ENCODE measurements around the gene BIRC3.

Gene BIRC3

GRCh38 chr11:102314784-102315183, 2.5 kb upstream of the BIRC3 start:
- Histone ChIP-seq H3K27ac (no peak overlapping the region), H3K9me3 (ENCODE audit: low read depth, low read length) (no peaks in the 10 kb centered on the region), H3K36me3 (ENCODE audit: insufficient read depth, low read length) (no peaks in the 10 kb centered on the region), H3K4me3 (no peak overlapping the region), H3K9ac (ENCODE audit: insufficient read length) (no peak overlapping the region)
- TF ChIP-seq FOXP2 (optimal IDR thresholded peaks at IDR 0.05; ENCODE audit: control extremely low read depth, extremely low read length, insufficient read depth) = no peak
- TF ChIP-seq POLR2AphosphoS5 (IDR thresholded peaks at IDR 0.05; ENCODE audit: borderline replicate concordance, low read depth, low read length) = no peak
- TF ChIP-seq EZH2 (IDR thresholded peaks at IDR 0.05) = no peak
- DNase-seq (ENCODE audit: low read depth, low spot score) = no peak

- Histone ChIP-seq H3K4me3 (no peak overlapping the region), H3K36me3 (ENCODE audit: insufficient read depth, low read length) (no peaks in the 10 kb centered on the region), H3K9ac (ENCODE audit: insufficient read length) (no peak overlapping the region), H3K9me3 (ENCODE audit: low read depth, low read length) (no peaks in the 10 kb centered on the region), H3K27ac (no peak overlapping the region)
- TF ChIP-seq FOXP2 (optimal IDR thresholded peaks at IDR 0.05; ENCODE audit: control extremely low read depth, extremely low read length, insufficient read depth) (no peak), EZH2 (IDR thresholded peaks at IDR 0.05) (no peak)
- no peak for DNase-seq (ENCODE audit: low read depth, low spot score)
Measured at GRCh38 chr11:102316346-102316904, 859 bp upstream of the BIRC3 start.

- H3K9me3 ChIP-seq (ENCODE audit: low read depth, low read length) = no peaks in the 10 kb centered on the region
- peak overlapping the region; percentile 74 for H3K4me3 ChIP-seq
- no peak overlapping the region for H3K27ac ChIP-seq
- no peak for TF ChIP-seq POLR2AphosphoS5 (IDR thresholded peaks at IDR 0.05; ENCODE audit: borderline replicate concordance, low read depth, low read length)
- TF ChIP-seq EZH2 (IDR thresholded peaks at IDR 0.05) = no peak
- no peak for TF ChIP-seq FOXP2 (optimal IDR thresholded peaks at IDR 0.05; ENCODE audit: control extremely low read depth, extremely low read length, insufficient read depth)
- no peaks in the 10 kb centered on the region for H3K36me3 ChIP-seq (ENCODE audit: insufficient read depth, low read length)
- H3K9ac ChIP-seq (ENCODE audit: insufficient read length) = no peak overlapping the region
- DNase-seq (ENCODE audit: low read depth, low spot score) = no peak
Measured at GRCh38 chr11:102317768-102318103, 452 bp downstream of the BIRC3 start.

GRCh38 chr11:102318469-102318868, 1.2 kb downstream of the BIRC3 start:
- DNase-seq (ENCODE audit: low read depth, low spot score) = no peak
- no peak overlapping the region for H3K4me3 ChIP-seq
- H3K9ac ChIP-seq (ENCODE audit: insufficient read length) = no peak overlapping the region
- no peak overlapping the region for H3K27ac ChIP-seq
- no peaks in the 10 kb centered on the region for H3K9me3 ChIP-seq (ENCODE audit: low read depth, low read length)
- no peak for TF ChIP-seq EZH2 (IDR thresholded peaks at IDR 0.05)
- no peaks in the 10 kb centered on the region for H3K36me3 ChIP-seq (ENCODE audit: insufficient read depth, low read length)

- no peak for TF ChIP-seq FOXP2 (optimal IDR thresholded peaks at IDR 0.05; ENCODE audit: control extremely low read depth, extremely low read length, insufficient read depth)
- TF ChIP-seq POLR2AphosphoS5 (IDR thresholded peaks at IDR 0.05; ENCODE audit: borderline replicate concordance, low read depth, low read length) = no peak
- TF ChIP-seq EZH2 (IDR thresholded peaks at IDR 0.05) = no peak
- H3K9me3 ChIP-seq (ENCODE audit: low read depth, low read length) = no peaks in the 10 kb centered on the region
- H3K4me3 ChIP-seq = no peak overlapping the region
- no peak for DNase-seq (ENCODE audit: low read depth, low spot score)
- no peaks in the 10 kb centered on the region for H3K36me3 ChIP-seq (ENCODE audit: insufficient read depth, low read length)
- no peak overlapping the region for H3K9ac ChIP-seq (ENCODE audit: insufficient read length)
- no peak overlapping the region for H3K27ac ChIP-seq
Measured at GRCh38 chr11:102319544-102319943, 2.3 kb downstream of the BIRC3 start.

- no peak for DNase-seq (ENCODE audit: low read depth, low spot score)
- no peaks in the 10 kb centered on the region for H3K9me3 ChIP-seq (ENCODE audit: low read depth, low read length)
- TF ChIP-seq EZH2 (IDR thresholded peaks at IDR 0.05) (no peak), FOXP2 (optimal IDR thresholded peaks at IDR 0.05; ENCODE audit: control extremely low read depth, extremely low read length, insufficient read depth) (no peak), POLR2AphosphoS5 (IDR thresholded peaks at IDR 0.05; ENCODE audit: borderline replicate concordance, low read depth, low read length) (no peak)
- no peak overlapping the region for H3K9ac ChIP-seq (ENCODE audit: insufficient read length)
- no peaks in the 10 kb centered on the region for H3K36me3 ChIP-seq (ENCODE audit: insufficient read depth, low read length)
- H3K4me3 ChIP-seq = no peak overlapping the region
- H3K27ac ChIP-seq = no peak overlapping the region
Measured at GRCh38 chr11:102320188-102320587, 2.9 kb downstream of the BIRC3 start.

GRCh38 chr11:102320679-102321078, 3.4 kb downstream of the BIRC3 start:
- H3K4me3 ChIP-seq = no peak overlapping the region
- H3K9ac ChIP-seq (ENCODE audit: insufficient read length) = no peak overlapping the region
- H3K27ac ChIP-seq = no peak overlapping the region
- H3K36me3 ChIP-seq (ENCODE audit: insufficient read depth, low read length) = no peaks in the 10 kb centered on the region
- no peaks in the 10 kb centered on the region for H3K9me3 ChIP-seq (ENCODE audit: low read depth, low read length)
- TF ChIP-seq POLR2AphosphoS5 (IDR thresholded peaks at IDR 0.05; ENCODE audit: borderline replicate concordance, low read depth, low read length) = no peak
- no peak for TF ChIP-seq FOXP2 (optimal IDR thresholded peaks at IDR 0.05; ENCODE audit: control extremely low read depth, extremely low read length, insufficient read depth)
- TF ChIP-seq EZH2 (IDR thresholded peaks at IDR 0.05) = no peak
- no peak for DNase-seq (ENCODE audit: low read depth, low spot score)

GRCh38 chr11:102322560-102322959, 5.3 kb downstream of the BIRC3 start:
- H3K27ac ChIP-seq = no peak overlapping the region
- H3K9ac ChIP-seq (ENCODE audit: insufficient read length) = no peak overlapping the region
- no peaks in the 10 kb centered on the region for H3K9me3 ChIP-seq (ENCODE audit: low read depth, low read length)
- no peaks in the 10 kb centered on the region for H3K36me3 ChIP-seq (ENCODE audit: insufficient read depth, low read length)
- DNase-seq (ENCODE audit: low read depth, low spot score) = no peak
- TF ChIP-seq EZH2 (IDR thresholded peaks at IDR 0.05) (no peak), FOXP2 (optimal IDR thresholded peaks at IDR 0.05; ENCODE audit: control extremely low read depth, extremely low read length, insufficient read depth) (no peak), POLR2AphosphoS5 (IDR thresholded peaks at IDR 0.05; ENCODE audit: borderline replicate concordance, low read depth, low read length) (no peak)
- H3K4me3 ChIP-seq = no peak overlapping the region

- H3K27ac ChIP-seq = no peak overlapping the region
- DNase-seq (ENCODE audit: low read depth, low spot score) = no peak
- H3K4me3 ChIP-seq = no peak overlapping the region
- TF ChIP-seq POLR2AphosphoS5 (IDR thresholded peaks at IDR 0.05; ENCODE audit: borderline replicate concordance, low read depth, low read length) (no peak), EZH2 (IDR thresholded peaks at IDR 0.05) (no peak), FOXP2 (optimal IDR thresholded peaks at IDR 0.05; ENCODE audit: control extremely low read depth, extremely low read length, insufficient read depth) (no peak)
- H3K9me3 ChIP-seq (ENCODE audit: low read depth, low read length) = no peaks in the 10 kb centered on the region
- no peak overlapping the region for H3K9ac ChIP-seq (ENCODE audit: insufficient read length)
- H3K36me3 ChIP-seq (ENCODE audit: insufficient read depth, low read length) = no peaks in the 10 kb centered on the region
Measured at GRCh38 chr11:102323542-102324251, 6.4 kb downstream of the BIRC3 start.

Data from SK-N-MC (cell line).